PC-3 (cell line): Measurements from ENCODE around the gene C5AR1.

Experiments
- EZH2 ChIP-seq: fragments of 300-600 bp; sonication (generic); IDR thresholded peaks from one replicate; pipeline ENCODE4 v1.6.1; 2017; ENCODE audit warnings: antibody characterized with exemption, mild to moderate bottlenecking, low read length; ENCODE audit not compliant: unreplicated experiment
- TF ChIP-seq, protein P1 (sequence below): fragments of 300-600 bp; sonication (generic); conservative IDR thresholded peaks from 2 replicates; pipeline ENCODE4 v1.5.1; 2017; ENCODE audit warnings: antibody characterized with exemption, low read depth, mild to moderate bottlenecking, low read length

DNA sequence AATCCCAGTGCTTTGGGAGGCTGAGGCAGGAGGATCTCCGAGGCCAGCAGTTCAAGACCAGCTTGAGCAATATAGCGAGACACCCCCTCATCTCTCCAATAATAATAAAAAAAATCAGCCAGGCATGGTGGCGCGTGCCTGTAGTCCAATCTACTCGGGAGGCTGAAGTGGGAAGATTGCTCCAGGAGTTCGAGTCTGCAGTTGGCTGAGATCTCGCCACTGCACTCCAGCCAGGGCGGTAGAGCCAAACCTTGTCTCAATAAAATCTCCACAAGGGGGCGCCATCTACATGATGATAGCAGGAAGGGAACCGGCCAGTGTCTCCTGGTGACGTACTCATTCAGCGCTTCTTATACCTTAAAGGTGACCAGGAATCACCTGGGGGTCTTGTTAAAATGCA is 13.6 kb upstream of the C5AR1 start:
- TF ChIP-seq, protein P1, sequence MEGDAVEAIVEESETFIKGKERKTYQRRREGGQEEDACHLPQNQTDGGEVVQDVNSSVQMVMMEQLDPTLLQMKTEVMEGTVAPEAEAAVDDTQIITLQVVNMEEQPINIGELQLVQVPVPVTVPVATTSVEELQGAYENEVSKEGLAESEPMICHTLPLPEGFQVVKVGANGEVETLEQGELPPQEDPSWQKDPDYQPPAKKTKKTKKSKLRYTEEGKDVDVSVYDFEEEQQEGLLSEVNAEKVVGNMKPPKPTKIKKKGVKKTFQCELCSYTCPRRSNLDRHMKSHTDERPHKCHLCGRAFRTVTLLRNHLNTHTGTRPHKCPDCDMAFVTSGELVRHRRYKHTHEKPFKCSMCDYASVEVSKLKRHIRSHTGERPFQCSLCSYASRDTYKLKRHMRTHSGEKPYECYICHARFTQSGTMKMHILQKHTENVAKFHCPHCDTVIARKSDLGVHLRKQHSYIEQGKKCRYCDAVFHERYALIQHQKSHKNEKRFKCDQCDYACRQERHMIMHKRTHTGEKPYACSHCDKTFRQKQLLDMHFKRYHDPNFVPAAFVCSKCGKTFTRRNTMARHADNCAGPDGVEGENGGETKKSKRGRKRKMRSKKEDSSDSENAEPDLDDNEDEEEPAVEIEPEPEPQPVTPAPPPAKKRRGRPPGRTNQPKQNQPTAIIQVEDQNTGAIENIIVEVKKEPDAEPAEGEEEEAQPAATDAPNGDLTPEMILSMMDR: peak; percentile 65
- no peak for TF ChIP-seq EZH2
